Measurements from ENCODE around the gene RELA.
"Not testable (repeated sequence)": the region's sequence is repeated elsewhere in the genome, so short reads cannot be mapped to it uniquely, and the experiment has no call there.

The RELA gene

GRCh38 chr11:65646958-65647701, 15.6 kb downstream of the RELA start:
- no peak for DNase-seq

GRCh38 chr11:65646288-65646957, 16.3 kb downstream of the RELA start:
- no peak for DNase-seq

- DNase-seq, result no peak
Measured at GRCh38 chr11:65645710-65646109, 17.0 kb downstream of the RELA start.

- no peak for DNase-seq
Measured at GRCh38 chr11:65644837-65645236, 17.9 kb downstream of the RELA start.

GRCh38 chr11:65643971-65644370, 18.7 kb downstream of the RELA start:
- no peak for DNase-seq

- no peak for DNase-seq
Measured at GRCh38 chr11:65642014-65642671, 20.6 kb downstream of the RELA start.

GRCh38 chr11:65641297-65642013, 21.3 kb downstream of the RELA start:
- no peak for DNase-seq

- DNase-seq, result no peak
Measured at GRCh38 chr11:65640483-65641296, 22.0 kb downstream of the RELA start.

GRCh38 chr11:65639623-65640482, 22.9 kb downstream of the RELA start:
- no peak for DNase-seq

- not testable (repeated sequence) for DNase-seq
Measured at GRCh38 chr11:65639228-65639597, 23.5 kb downstream of the RELA start.

- DNase-seq, result peak; percentile 91
Measured at GRCh38 chr11:65637794-65638419, 24.8 kb downstream of the RELA start, which contains the start of gene SIPA1. Gene SIPA1 (plus strand): TSS chr11:65638101. CDS start chr11:65640922, 2,821 bp downstream.

- DNase-seq, result no peak
Measured at GRCh38 chr11:65637032-65637557, 25.6 kb downstream of the RELA start.

- DNase-seq, result no peak
Measured at GRCh38 chr11:65636108-65637031, 26.3 kb downstream of the RELA start.

- DNase-seq, result no peak
Measured at GRCh38 chr11:65634905-65635731, 27.6 kb downstream of the RELA start.

GRCh38 chr11:65634440-65634839, 28.3 kb downstream of the RELA start:
- no peak for DNase-seq

GRCh38 chr11:65634109-65634436, 28.6 kb downstream of the RELA start:
- no peak for DNase-seq

- no peak for DNase-seq
Measured at GRCh38 chr11:65633390-65634108, 29.2 kb downstream of the RELA start.

GRCh38 chr11:65630215-65630614, 32.5 kb downstream of the RELA start:
- no peak for DNase-seq
